Stimulated activated CD8-positive, alpha-beta memory T cell treated with anti-CD3 and anti-CD28 coated beads, Interleukin-7, amount 100 ng/mL, for 4 hours (primary cell): Measurements from ENCODE around the gene FGGY.
"Not testable (repeated sequence)": the region's sequence is repeated elsewhere in the genome, so short reads cannot be mapped to it uniquely, and the experiment has no call there.

ENCODE experiments used
- DNase-seq, 2 donors: peaks; one replicate each; pipeline ENCODE4 v3.0.0-alpha.2; 2020; ENCODE audit warnings: low read depth in 2 of 2

The FGGY gene

GRCh38 chr1:59577774-59578173, 280.9 kb downstream of the FGGY start:
- DNase-seq = no peak

- no peak for DNase-seq
Observed at GRCh38 chr1:59579222-59579621, 282.3 kb downstream of the FGGY start.

GRCh38 chr1:59580257-59580656, 283.4 kb downstream of the FGGY start:
- no peak for DNase-seq

- DNase-seq = not testable (repeated sequence)
Observed at GRCh38 chr1:59592410-59592809, 295.5 kb downstream of the FGGY start.

- DNase-seq = no peak
Observed at GRCh38 chr1:59592924-59593323, 296.0 kb downstream of the FGGY start.

GRCh38 chr1:59593798-59594790, 297.2 kb downstream of the FGGY start:
- DNase-seq = no peak

- no peak for DNase-seq
Observed at GRCh38 chr1:59595774-59596173, 298.9 kb downstream of the FGGY start.

- no peak for DNase-seq
Observed at GRCh38 chr1:59596432-59596831, 299.5 kb downstream of the FGGY start.

- DNase-seq = no peak
Observed at GRCh38 chr1:59596956-59597355, 300.1 kb downstream of the FGGY start.

- no peak for DNase-seq
Observed at GRCh38 chr1:59597420-59598119, 300.7 kb downstream of the FGGY start.

GRCh38 chr1:59598120-59598440, 301.2 kb downstream of the FGGY start:
- DNase-seq = no peak

- DNase-seq = no peak
Observed at GRCh38 chr1:59601041-59601441, 304.1 kb downstream of the FGGY start.

GRCh38 chr1:59601811-59602210, 304.9 kb downstream of the FGGY start:
- DNase-seq = no peak

- DNase-seq = no peak
Observed at GRCh38 chr1:59604191-59604590, 307.3 kb downstream of the FGGY start.

- no peak for DNase-seq
Observed at GRCh38 chr1:59605184-59605583, 308.3 kb downstream of the FGGY start.

- no peak for DNase-seq
Observed at GRCh38 chr1:59605761-59606160, 308.9 kb downstream of the FGGY start.

GRCh38 chr1:59609245-59609644, 312.4 kb downstream of the FGGY start:
- DNase-seq = no peak

- DNase-seq = not testable (repeated sequence)
Observed at GRCh38 chr1:59610499-59610898, 313.6 kb downstream of the FGGY start.

- DNase-seq = no peak
Observed at GRCh38 chr1:59617434-59617833, 320.5 kb downstream of the FGGY start.

- no peak for DNase-seq
Observed at GRCh38 chr1:59619557-59619956, 322.7 kb downstream of the FGGY start.

GRCh38 chr1:59625384-59625783, 328.5 kb downstream of the FGGY start:
- DNase-seq = no peak

- DNase-seq = no peak
Observed at GRCh38 chr1:59631561-59632255, 334.8 kb downstream of the FGGY start.
